ENCODE results near the gene LILRB5. TPM values are rescaled to one million over a fixed set of nuclear protein-coding genes. Genes with fewer than 3 reads are reported as not detected.
"Not testable (repeated sequence)": the region's sequence is repeated elsewhere in the genome, so short reads cannot be mapped to it uniquely, and the experiment has no call there.

The LILRB5 gene
- total RNA-seq, 1 experiment from 2014 or later, result not detected

GRCh38 chr19:54278571-54279195 is 21.6 kb upstream of the LILRB5 start:
- in situ Hi-C loops (cut with HindIII; ENCODE audit: low pct_unique_long_range_greater_than_20kb, low sequenced_read_pairs); DNase-seq (ENCODE audit: low read depth): not testable (repeated sequence)

- in situ Hi-C loops (cut with HindIII; ENCODE audit: low pct_unique_long_range_greater_than_20kb, low sequenced_read_pairs); DNase-seq (ENCODE audit: low read depth): not testable (repeated sequence)
These were observed 21.0 kb upstream of the LILRB5 start for GRCh38 chr19:54278056-54278455.

- in situ Hi-C loops (cut with HindIII; ENCODE audit: low pct_unique_long_range_greater_than_20kb, low sequenced_read_pairs); DNase-seq (ENCODE audit: low read depth): not testable (repeated sequence)
These were observed 20.1 kb upstream of the LILRB5 start for GRCh38 chr19:54277111-54277615.

DNA sequence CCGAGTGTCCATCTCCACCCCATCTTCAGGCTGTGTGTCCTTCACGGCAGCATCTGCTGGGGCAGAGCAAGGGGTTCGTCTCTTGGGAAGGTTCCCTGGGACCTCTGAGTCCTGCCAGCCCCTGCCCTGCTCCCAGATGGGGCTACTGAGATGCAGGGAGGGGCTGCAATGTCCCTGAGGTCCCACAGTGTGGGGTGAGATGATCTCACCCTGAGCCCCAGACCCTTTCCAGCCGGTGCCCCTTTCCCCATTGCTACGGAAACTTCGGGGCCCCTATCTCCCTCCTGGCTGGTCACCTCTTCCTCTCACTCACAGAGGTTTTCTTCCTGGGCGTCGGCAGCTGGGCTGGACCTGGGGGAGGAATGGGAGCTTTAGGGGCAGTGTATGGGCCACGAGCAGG is 18.9 kb upstream of the LILRB5 start:
- in situ Hi-C loops (cut with HindIII; ENCODE audit: low pct_unique_long_range_greater_than_20kb, low sequenced_read_pairs), result no loop called here
- DNase-seq (ENCODE audit: low read depth), result no peak

DNA sequence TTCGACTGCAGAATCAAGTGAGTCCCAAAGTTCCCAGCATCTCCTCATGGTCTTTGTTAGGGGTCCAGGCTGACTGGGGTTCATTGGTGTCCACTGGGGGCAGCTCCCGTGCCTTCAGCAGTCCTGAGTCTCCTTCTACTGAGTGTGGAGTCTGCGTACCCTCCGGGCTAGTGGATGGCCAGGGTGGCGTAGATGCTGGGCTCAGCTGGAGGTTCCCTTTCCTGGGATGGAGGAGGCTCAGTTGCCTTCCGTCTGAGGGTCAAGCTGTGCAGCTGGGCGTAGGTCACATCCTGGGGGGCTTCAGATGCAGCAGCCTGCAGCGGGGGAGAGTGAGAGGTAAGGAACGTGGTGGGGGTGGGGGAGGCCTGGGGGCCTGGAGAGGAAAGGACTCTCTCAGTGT is 17.4 kb upstream of the LILRB5 start:
- in situ Hi-C loops (cut with HindIII; ENCODE audit: low pct_unique_long_range_greater_than_20kb, low sequenced_read_pairs); DNase-seq (ENCODE audit: low read depth): not testable (repeated sequence)

DNA sequence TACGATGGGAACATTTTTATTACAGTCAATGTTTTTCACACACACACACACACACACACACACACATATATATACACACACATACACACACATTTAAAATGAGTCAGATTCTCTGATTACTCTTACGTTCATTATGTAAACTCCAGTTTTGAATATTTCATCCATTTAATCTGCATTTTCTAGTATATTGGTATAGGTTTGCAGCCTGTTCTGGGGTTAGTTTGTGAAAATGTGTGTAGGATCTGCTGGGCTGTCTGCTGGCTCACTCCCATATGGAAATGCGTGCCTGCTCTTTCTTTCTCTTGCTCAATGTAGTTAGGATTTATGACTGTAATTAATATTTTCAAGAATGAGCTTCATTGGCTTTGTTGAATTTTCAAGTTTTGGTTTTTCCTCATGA is 16.7 kb upstream of the LILRB5 start:
- DNase-seq (ENCODE audit: low read depth), result no peak
- in situ Hi-C loops (cut with HindIII; ENCODE audit: low pct_unique_long_range_greater_than_20kb, low sequenced_read_pairs), result no loop called here

DNA sequence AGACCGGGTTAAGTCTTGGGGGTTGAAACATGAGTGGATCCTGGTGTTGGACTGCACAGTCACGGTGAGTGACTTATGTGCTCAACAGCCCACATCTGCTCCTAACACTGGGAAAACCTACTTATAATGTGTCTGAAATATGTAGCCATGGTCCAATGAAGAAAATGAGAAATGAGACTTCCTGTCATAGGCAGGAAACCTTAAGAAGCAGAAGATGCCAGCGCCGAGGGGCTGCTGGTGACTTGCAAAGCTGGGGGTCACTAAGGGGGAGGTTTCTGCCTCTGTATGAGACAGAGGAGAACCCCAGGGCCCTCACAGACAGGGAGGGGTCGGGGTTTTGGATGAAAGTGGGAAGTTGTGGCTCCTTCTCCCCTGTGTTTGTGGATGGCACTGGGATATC is 15.1 kb upstream of the LILRB5 start:
- in situ Hi-C loops (cut with HindIII; ENCODE audit: low pct_unique_long_range_greater_than_20kb, low sequenced_read_pairs); DNase-seq (ENCODE audit: low read depth): not testable (repeated sequence)

DNA sequence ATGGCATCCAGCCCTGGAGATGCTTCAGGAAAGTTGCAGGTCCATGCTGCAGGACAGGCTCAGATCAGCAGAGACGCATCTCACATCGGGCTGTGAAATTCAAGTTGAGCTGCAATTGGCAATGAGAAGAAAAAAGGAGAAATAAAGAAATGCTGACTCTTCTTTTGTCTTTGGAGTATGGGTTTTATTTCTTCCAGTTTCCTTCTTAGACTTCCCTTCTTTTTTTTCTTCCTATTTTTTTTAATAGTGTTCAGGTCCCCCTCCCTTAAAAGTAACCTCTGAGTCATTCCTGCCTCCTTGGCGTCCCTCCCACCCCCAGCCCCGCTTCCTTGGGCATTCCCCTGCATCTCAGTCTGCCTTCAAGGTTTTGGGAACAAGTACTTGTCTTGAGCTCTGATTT is 14.5 kb upstream of the LILRB5 start:
- DNase-seq (ENCODE audit: low read depth); in situ Hi-C loops (cut with HindIII; ENCODE audit: low pct_unique_long_range_greater_than_20kb, low sequenced_read_pairs): not testable (repeated sequence)

- DNase-seq (ENCODE audit: low read depth), result no peak
- in situ Hi-C loops (cut with HindIII; ENCODE audit: low pct_unique_long_range_greater_than_20kb, low sequenced_read_pairs), result no loop called here
These were observed 14.0 kb upstream of the LILRB5 start for GRCh38 chr19:54271106-54271505.

GRCh38 chr19:54268936-54269335 is 11.9 kb upstream of the LILRB5 start:
- in situ Hi-C loops (cut with HindIII; ENCODE audit: low pct_unique_long_range_greater_than_20kb, low sequenced_read_pairs), result no loop called here

GRCh38 chr19:54266133-54266532 is 9.1 kb upstream of the LILRB5 start:
- in situ Hi-C loops (cut with HindIII; ENCODE audit: low pct_unique_long_range_greater_than_20kb, low sequenced_read_pairs), result no loop called here
- peak; percentile 47 for DNase-seq (ENCODE audit: low read depth)

More at GRCh38 chr19:54268936-54269335, 11.9 kb upstream of the LILRB5 start:
- DNase-seq (ENCODE audit: low read depth), result no peak

DNA sequence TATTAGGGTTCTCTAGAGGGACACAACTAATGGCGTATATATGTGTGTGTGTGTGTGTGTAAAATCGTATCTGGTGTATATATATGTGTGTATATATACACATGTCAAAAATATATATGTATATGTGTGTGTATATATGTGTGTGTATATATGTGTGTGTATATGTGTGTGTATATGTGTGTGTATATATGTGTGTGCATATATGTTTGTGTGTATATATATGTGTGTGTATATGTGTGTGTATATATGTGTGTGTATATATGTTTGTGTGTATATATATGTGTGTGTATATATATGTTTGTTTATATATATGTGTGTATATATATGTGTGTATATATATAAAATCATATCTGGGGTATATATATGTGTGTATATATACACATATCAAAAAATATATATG is 5.4 kb upstream of the LILRB5 start:
- in situ Hi-C loops (cut with HindIII; ENCODE audit: low pct_unique_long_range_greater_than_20kb, low sequenced_read_pairs), result no loop called here
- no peak for DNase-seq (ENCODE audit: low read depth)

DNA sequence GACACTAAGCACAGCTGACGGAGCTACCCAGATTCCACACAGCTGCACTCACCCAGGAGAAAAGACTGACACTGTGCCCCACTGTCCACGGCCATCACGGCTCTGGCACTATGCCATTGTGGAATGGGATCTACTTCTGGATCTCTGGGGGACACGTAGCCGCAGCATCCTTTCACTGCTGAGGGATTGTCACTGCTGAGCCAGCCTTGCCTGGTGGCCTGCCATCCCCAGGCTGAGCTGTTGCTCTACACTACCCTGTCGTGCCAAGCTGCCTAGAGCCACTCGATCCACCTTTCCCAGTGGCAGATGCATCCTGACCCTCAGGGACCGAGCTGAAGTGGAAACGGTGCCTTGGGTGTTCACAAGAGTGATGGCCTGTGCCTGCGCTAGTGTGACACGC is 5.0 kb upstream of the LILRB5 start:
- no peak for DNase-seq (ENCODE audit: low read depth)
- in situ Hi-C loops (cut with HindIII; ENCODE audit: low pct_unique_long_range_greater_than_20kb, low sequenced_read_pairs), result no loop called here

- in situ Hi-C loops (cut with HindIII; ENCODE audit: low pct_unique_long_range_greater_than_20kb, low sequenced_read_pairs), result no loop called here
- no peak for DNase-seq (ENCODE audit: low read depth)
These were observed 590 bp downstream of the LILRB5 start for GRCh38 chr19:54256250-54257115.

DNA sequence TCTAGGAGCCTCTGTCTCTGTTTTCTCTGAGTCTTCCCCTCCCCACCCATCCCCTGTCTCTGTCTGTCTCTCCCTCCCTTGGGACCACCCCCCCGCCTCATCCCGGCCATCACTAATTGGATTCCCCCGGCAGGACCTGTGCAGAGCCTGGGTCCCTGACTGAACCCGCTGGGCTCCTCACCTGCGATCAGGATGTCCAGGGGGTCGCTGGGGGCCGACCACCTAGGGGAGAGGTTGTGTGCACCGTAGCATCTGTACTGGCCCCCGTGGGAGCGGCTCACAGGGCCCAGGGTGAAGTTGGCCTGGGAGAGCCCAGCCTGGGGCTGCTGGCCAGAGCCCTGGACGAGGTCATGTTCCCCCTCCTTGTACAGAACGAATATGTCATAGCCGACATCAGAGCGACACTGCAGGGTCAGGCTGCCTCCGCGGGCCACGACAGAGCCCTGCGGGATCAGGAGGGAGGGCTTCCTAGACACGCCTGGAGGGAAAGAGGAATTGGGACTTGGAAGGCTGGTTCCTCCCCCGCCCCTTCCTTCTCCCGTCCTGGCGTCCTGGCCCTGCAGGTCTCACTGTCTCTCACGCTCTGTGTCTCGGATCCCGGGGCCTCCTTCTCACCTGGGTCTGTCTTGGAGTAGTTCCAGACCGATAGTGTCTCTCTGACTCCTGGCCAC is 1.8 kb downstream of the LILRB5 start:
- in situ Hi-C loops (cut with HindIII; ENCODE audit: low pct_unique_long_range_greater_than_20kb, low sequenced_read_pairs), result no loop called here
- no peak for DNase-seq (ENCODE audit: low read depth)

DNA sequence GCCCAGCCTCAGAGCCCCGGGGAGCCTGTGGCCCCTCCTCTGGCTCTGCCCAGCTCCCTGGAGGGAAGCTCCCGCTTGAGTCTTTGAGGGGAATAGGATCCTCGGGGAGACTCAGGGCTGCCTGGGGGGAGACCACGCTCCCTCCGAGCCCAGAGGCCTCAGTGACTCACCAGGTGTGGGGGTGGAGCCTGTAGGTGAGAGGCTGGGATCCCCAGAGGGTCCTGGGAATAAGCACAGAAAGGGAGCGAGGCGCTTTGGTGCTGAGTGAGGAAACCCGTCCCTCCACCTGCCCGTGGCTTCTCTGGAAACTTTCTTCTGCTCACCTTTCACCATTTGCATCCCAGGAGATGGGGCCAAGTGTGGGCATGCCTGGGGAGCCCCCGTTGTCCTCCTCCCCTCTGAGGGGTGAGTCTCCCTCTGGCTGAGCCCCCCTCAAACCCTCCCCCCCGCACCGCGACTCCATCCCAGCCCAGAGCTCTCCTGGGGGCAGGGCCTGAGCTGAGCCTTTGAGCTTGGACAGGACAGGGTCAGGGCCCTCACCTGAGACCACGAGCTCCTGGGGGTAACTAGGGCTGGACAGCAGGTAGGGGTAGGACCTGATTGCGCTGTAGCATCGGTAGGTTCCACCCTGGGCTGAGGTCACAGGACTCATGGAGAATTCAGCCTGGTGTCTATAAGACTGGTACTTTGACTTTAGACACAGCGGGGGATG is 2.7 kb downstream of the LILRB5 start:
- no peak for DNase-seq (ENCODE audit: low read depth)
- in situ Hi-C loops (cut with HindIII; ENCODE audit: low pct_unique_long_range_greater_than_20kb, low sequenced_read_pairs), result no loop called here

- DNase-seq (ENCODE audit: low read depth), result no peak
- in situ Hi-C loops (cut with HindIII; ENCODE audit: low pct_unique_long_range_greater_than_20kb, low sequenced_read_pairs), result no loop called here
These were observed 3.5 kb downstream of the LILRB5 start for GRCh38 chr19:54253331-54254194.
